ENCODE data around the gene GRIA1.

The GRIA1 gene
- 0 reads per million in 3 donors for total RNA-seq

DNA sequence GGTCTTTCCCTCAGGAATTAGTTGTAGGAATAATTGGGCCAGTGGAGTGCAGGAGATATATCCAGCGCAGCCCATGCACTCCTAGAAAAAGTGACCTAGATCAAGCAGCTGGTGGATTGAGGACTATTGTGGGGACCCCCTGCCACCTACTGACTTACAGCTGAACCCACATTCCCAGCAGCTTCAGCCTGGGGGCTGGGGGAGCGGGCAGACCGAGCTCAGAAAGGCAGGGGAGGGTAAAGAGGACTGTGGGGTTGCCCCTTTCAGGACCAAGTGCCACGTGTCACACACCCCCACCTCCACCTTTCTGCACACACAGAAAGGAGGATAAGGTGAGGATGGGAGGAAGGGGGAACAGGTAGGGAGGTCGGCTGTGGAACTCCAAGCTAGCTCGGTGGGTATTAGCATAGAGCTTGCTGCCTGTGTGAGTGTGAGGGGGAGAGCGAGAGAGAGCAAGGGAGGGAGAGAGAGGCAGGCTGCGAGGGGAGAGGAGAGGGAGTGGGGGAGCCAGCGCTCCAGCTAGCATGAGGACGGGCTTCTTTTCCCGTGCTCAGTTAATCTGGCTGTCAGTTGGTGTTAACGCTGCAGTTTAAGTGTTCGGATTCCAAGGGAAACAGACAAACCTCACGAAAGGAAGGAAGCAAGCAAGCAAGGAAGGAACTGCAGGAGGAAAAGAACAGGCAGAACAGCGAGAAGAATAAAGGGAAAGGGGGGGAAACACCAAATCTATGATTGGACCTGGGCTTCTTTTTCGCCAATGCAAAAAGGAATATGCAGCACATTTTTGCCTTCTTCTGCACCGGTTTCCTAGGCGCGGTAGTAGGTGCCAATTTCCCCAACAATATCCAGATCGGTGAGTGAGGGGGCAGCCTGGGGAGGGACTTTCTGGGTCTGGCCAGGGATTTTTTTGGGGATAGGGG, at the start of gene GRIA1:
GRIA1 (plus strand) TSS at position 553 of the 920 bp plus-strand sequence.
- DNase-seq = no peak
- H3K4me1 ChIP-seq (ENCODE audit: control insufficient read depth, insufficient read depth, low read length, poor library complexity, severe bottlenecking) = no peaks in the 10 kb centered on the region
- H3K4me3 ChIP-seq (ENCODE audit: insufficient read depth, low read depth, low read length, poor library complexity, severe bottlenecking) = no peak within 1 kb of the TSS
- no peaks in the 10 kb centered on the region for H3K9me3 ChIP-seq (ENCODE audit: control insufficient read depth, low read length)
- no peak within 1 kb of the TSS for H3K27ac ChIP-seq (ENCODE audit: insufficient read depth, low read length, poor library complexity, severe bottlenecking)
- H3K36me3 ChIP-seq (ENCODE audit: control insufficient read depth, insufficient read depth, low read length) = no peaks in the 10 kb centered on the region
- H3K27me3 ChIP-seq (replicated peaks; ENCODE audit: control insufficient read depth, insufficient read depth, low read length, poor library complexity, severe bottlenecking) = peaks cover 2% of the 10 kb centered on the region

DNA sequence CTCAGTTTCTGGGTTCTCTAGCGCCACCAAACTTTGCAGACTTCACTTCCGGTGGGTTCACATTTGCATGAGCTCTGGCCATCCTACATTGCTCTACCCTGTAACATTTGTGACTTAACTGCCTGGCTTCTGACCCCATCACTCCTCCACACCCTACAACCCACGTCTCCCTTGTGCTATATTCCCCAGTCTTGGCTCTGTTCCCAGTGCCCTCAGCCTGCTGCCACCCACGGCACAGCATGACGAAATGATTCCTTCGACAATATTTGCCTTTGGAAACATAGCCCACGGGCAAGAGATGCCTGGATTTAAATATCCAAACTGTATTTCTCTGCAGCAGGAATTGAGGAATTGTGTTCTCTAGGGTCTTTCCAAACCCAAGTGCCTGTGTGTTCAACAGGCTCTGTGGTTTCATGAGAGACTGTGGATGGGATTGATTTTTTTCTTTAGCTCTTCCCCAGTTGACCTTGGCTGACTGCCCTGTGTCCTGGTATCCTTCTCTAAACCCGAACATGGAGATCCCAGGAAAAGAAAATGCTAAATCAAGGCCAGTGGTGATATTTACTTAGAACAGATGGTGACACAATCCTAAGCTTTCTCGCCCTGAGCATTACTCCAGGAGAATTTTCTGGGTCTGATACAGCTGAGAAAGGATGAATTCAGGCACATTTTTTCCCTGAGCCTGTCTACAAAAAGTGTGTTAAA, 44.4 kb upstream of the GRIA1 start:
- no peak overlapping the region for H3K27ac ChIP-seq (ENCODE audit: insufficient read depth, low read length, poor library complexity, severe bottlenecking)
- H3K4me3 ChIP-seq (ENCODE audit: insufficient read depth, low read depth, low read length, poor library complexity, severe bottlenecking) = no peak overlapping the region
- H3K27me3 ChIP-seq (replicated peaks; ENCODE audit: control insufficient read depth, insufficient read depth, low read length, poor library complexity, severe bottlenecking) = no peaks in the 10 kb centered on the region
- DNase-seq = no peak
- no peaks in the 10 kb centered on the region for H3K36me3 ChIP-seq (ENCODE audit: control insufficient read depth, insufficient read depth, low read length)
- H3K4me1 ChIP-seq (ENCODE audit: control insufficient read depth, insufficient read depth, low read length, poor library complexity, severe bottlenecking) = no peaks in the 10 kb centered on the region
- no peaks in the 10 kb centered on the region for H3K9me3 ChIP-seq (ENCODE audit: control insufficient read depth, low read length)

DNA sequence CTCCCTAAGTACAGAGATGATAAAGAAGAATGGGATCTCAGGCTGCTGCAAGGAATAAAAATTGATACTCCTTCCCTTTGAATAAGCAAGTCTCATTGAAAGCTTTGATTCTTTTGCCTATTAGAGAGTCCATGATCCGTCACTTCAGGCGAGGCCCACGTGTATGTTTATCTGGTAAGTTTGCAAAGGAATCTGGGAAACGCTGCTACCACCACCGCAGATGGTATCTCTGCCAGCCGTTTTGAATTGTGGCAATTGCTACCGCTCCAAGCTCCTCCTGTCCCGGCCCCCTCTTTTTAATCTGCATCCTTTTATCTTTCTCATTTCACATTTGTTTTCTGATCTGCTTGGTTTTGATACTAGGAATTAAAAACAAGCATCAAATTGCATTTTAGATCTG, 42.9 kb upstream of the GRIA1 start:
- H3K36me3 ChIP-seq (ENCODE audit: control insufficient read depth, insufficient read depth, low read length) = no peaks in the 10 kb centered on the region
- no peak overlapping the region for H3K4me3 ChIP-seq (ENCODE audit: insufficient read depth, low read depth, low read length, poor library complexity, severe bottlenecking)
- no peak overlapping the region for H3K27ac ChIP-seq (ENCODE audit: insufficient read depth, low read length, poor library complexity, severe bottlenecking)
- H3K4me1 ChIP-seq (ENCODE audit: control insufficient read depth, insufficient read depth, low read length, poor library complexity, severe bottlenecking) = no peaks in the 10 kb centered on the region
- H3K9me3 ChIP-seq (ENCODE audit: control insufficient read depth, low read length) = no peaks in the 10 kb centered on the region
- no peak for DNase-seq
- no peaks in the 10 kb centered on the region for H3K27me3 ChIP-seq (replicated peaks; ENCODE audit: control insufficient read depth, insufficient read depth, low read length, poor library complexity, severe bottlenecking)

DNA sequence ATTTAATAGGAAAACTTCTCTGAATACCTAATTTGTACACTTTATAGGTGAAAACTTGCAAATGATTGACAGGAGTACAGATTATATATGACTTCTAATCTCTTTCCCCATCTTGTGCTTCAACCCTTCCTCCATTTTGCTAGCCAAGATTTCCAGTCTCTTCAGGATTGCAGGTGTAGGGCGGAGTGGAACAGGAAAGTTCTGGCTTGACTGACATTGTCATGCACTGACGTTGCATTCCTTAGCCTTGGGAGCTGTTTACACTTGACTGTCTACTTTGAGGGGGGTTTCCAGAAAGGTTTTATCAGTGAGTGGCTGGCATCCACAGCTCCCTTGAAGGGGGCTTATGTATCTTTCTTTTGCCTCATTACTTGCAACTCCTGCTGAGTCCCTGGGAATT, 34.1 kb upstream of the GRIA1 start:
- H3K4me3 ChIP-seq (ENCODE audit: insufficient read depth, low read depth, low read length, poor library complexity, severe bottlenecking) = no peak overlapping the region
- H3K27ac ChIP-seq (ENCODE audit: insufficient read depth, low read length, poor library complexity, severe bottlenecking) = no peak overlapping the region
- H3K36me3 ChIP-seq (ENCODE audit: control insufficient read depth, insufficient read depth, low read length) = no peaks in the 10 kb centered on the region
- H3K4me1 ChIP-seq (ENCODE audit: control insufficient read depth, insufficient read depth, low read length, poor library complexity, severe bottlenecking) = no peaks in the 10 kb centered on the region
- no peaks in the 10 kb centered on the region for H3K27me3 ChIP-seq (replicated peaks; ENCODE audit: control insufficient read depth, insufficient read depth, low read length, poor library complexity, severe bottlenecking)
- no peaks in the 10 kb centered on the region for H3K9me3 ChIP-seq (ENCODE audit: control insufficient read depth, low read length)
- DNase-seq = no peak

DNA sequence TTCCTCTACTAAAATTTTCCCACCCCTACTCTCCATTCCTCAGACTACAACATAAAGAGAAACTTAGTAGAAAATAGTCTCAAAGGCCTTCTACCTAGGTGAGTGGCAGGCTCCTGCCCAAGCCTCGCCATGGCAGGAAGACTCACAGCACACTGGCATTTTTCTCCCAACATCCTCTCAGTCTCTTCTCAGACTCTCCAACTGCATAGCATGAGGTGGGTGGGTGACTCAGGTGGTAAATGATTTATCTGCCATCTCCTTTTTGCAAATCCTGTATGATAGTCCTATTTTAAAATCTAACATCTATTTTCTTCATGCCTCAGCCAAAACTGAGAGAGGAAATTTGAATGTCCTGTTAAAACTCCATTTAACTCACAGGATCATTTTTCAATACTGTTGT, 33.5 kb upstream of the GRIA1 start:
- Histone ChIP-seq H3K27ac (ENCODE audit: insufficient read depth, low read length, poor library complexity, severe bottlenecking) (no peak overlapping the region), H3K9me3 (ENCODE audit: control insufficient read depth, low read length) (no peaks in the 10 kb centered on the region), H3K36me3 (ENCODE audit: control insufficient read depth, insufficient read depth, low read length) (no peaks in the 10 kb centered on the region), H3K4me3 (ENCODE audit: insufficient read depth, low read depth, low read length, poor library complexity, severe bottlenecking) (no peak overlapping the region), H3K27me3 (replicated peaks; ENCODE audit: control insufficient read depth, insufficient read depth, low read length, poor library complexity, severe bottlenecking) (no peaks in the 10 kb centered on the region), H3K4me1 (ENCODE audit: control insufficient read depth, insufficient read depth, low read length, poor library complexity, severe bottlenecking) (no peaks in the 10 kb centered on the region)
- no peak for DNase-seq

DNA sequence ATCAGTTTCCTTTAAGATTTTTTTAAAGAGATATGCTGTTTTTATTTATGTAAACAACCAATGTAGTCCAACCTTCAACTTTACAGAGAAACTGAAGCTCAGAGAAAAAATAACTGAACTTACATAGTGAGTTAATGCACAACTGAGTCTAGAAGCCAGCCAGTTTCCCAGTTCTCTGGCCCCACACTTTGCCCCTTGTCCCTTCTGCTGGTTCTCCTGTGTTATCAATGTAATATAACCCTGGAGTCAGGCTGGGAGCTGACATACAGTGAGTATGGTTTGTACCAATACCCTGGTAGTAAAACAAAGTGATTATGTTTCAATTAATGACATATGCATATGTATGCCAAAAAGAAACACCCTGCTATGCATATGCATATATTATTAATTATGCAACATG, 32.2 kb upstream of the GRIA1 start:
- Histone ChIP-seq H3K27me3 (replicated peaks; ENCODE audit: control insufficient read depth, insufficient read depth, low read length, poor library complexity, severe bottlenecking) (no peaks in the 10 kb centered on the region), H3K4me1 (ENCODE audit: control insufficient read depth, insufficient read depth, low read length, poor library complexity, severe bottlenecking) (no peaks in the 10 kb centered on the region), H3K27ac (ENCODE audit: insufficient read depth, low read length, poor library complexity, severe bottlenecking) (no peak overlapping the region), H3K36me3 (ENCODE audit: control insufficient read depth, insufficient read depth, low read length) (no peaks in the 10 kb centered on the region), H3K9me3 (ENCODE audit: control insufficient read depth, low read length) (no peaks in the 10 kb centered on the region), H3K4me3 (ENCODE audit: insufficient read depth, low read depth, low read length, poor library complexity, severe bottlenecking) (no peak overlapping the region)
- DNase-seq = no peak

DNA sequence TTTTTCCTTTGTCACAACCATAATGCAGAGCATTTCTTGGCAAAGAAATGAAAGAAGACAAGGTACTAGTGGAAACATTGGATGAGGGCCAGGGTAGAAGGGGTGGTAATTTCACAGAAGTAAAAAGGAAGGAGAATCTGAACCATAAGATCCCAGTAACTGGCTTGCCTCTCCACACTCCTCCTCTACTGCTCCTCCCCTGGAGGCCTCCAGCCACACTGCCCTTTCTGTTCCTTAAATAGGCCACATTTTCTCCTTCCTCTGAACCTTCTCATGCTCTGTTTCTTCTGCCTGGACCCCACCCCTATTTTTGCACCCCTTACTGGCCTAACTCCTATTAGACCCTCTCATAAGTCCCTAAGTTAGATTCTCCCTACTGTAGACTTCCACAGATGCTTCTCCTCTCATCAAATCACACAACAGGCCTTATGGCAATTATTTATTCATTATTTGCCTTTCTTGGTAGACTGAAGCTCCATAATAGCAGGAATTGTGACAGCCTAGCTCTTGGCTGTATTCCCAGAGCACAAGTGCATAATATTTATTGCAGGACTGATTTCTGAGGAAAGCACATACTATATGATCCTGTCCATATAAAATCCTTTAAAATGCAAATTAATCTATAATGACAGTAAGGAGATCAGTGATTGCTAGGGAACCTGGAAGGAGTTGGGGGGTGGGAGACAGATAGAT, 31.3 kb upstream of the GRIA1 start:
- no peaks in the 10 kb centered on the region for H3K9me3 ChIP-seq (ENCODE audit: control insufficient read depth, low read length)
- no peaks in the 10 kb centered on the region for H3K27me3 ChIP-seq (replicated peaks; ENCODE audit: control insufficient read depth, insufficient read depth, low read length, poor library complexity, severe bottlenecking)
- H3K4me3 ChIP-seq (ENCODE audit: insufficient read depth, low read depth, low read length, poor library complexity, severe bottlenecking) = no peak overlapping the region
- H3K4me1 ChIP-seq (ENCODE audit: control insufficient read depth, insufficient read depth, low read length, poor library complexity, severe bottlenecking) = no peaks in the 10 kb centered on the region
- no peak overlapping the region for H3K27ac ChIP-seq (ENCODE audit: insufficient read depth, low read length, poor library complexity, severe bottlenecking)
- H3K36me3 ChIP-seq (ENCODE audit: control insufficient read depth, insufficient read depth, low read length) = no peaks in the 10 kb centered on the region
- DNase-seq = no peak

DNA sequence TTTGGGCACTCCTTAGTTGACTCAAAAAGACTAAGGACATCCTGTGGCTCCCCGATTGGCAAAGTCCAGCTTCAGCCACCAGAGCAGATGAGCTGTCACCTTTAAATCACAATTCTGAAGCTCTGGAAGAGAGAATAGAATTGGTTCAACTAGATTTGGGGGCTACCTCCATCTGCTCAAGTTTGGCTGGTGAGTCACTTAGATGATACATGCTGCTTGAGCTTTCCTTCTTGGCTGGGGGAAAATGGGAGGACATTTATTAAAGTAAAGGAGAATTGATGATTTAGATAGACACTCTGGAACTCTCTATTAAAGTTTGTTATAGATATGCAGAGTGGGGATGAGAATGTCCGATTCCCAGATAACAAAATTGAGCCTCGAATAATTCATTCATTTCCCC, 30.0 kb upstream of the GRIA1 start:
- H3K4me3 ChIP-seq (ENCODE audit: insufficient read depth, low read depth, low read length, poor library complexity, severe bottlenecking) = no peak overlapping the region
- H3K27ac ChIP-seq (ENCODE audit: insufficient read depth, low read length, poor library complexity, severe bottlenecking) = no peak overlapping the region
- no peaks in the 10 kb centered on the region for H3K27me3 ChIP-seq (replicated peaks; ENCODE audit: control insufficient read depth, insufficient read depth, low read length, poor library complexity, severe bottlenecking)
- H3K36me3 ChIP-seq (ENCODE audit: control insufficient read depth, insufficient read depth, low read length) = no peaks in the 10 kb centered on the region
- no peaks in the 10 kb centered on the region for H3K4me1 ChIP-seq (ENCODE audit: control insufficient read depth, insufficient read depth, low read length, poor library complexity, severe bottlenecking)
- DNase-seq = no peak
- no peaks in the 10 kb centered on the region for H3K9me3 ChIP-seq (ENCODE audit: control insufficient read depth, low read length)

DNA sequence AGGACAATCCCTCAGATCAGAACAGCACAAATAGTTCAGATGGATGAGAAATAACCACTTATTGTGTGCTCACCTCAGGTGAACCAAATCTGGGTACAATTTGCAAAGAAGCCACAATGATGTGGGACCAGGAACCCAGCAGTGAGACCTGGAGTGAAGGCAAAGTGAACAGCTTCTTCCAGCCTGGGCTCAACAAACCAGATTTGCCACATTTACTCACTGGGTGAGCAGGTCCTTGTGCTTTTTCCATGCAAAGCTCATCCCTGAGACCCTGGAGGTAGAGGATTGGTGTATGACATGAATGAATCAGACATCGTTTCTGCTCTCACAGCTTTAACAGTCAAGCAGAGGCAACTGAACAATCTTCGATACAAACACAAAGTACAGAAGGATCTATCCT, 29.1 kb upstream of the GRIA1 start:
- H3K4me1 ChIP-seq (ENCODE audit: control insufficient read depth, insufficient read depth, low read length, poor library complexity, severe bottlenecking) = no peaks in the 10 kb centered on the region
- H3K27me3 ChIP-seq (replicated peaks; ENCODE audit: control insufficient read depth, insufficient read depth, low read length, poor library complexity, severe bottlenecking) = no peaks in the 10 kb centered on the region
- H3K4me3 ChIP-seq (ENCODE audit: insufficient read depth, low read depth, low read length, poor library complexity, severe bottlenecking) = no peak overlapping the region
- no peak overlapping the region for H3K27ac ChIP-seq (ENCODE audit: insufficient read depth, low read length, poor library complexity, severe bottlenecking)
- H3K9me3 ChIP-seq (ENCODE audit: control insufficient read depth, low read length) = no peaks in the 10 kb centered on the region
- H3K36me3 ChIP-seq (ENCODE audit: control insufficient read depth, insufficient read depth, low read length) = no peaks in the 10 kb centered on the region
- no peak for DNase-seq

DNA sequence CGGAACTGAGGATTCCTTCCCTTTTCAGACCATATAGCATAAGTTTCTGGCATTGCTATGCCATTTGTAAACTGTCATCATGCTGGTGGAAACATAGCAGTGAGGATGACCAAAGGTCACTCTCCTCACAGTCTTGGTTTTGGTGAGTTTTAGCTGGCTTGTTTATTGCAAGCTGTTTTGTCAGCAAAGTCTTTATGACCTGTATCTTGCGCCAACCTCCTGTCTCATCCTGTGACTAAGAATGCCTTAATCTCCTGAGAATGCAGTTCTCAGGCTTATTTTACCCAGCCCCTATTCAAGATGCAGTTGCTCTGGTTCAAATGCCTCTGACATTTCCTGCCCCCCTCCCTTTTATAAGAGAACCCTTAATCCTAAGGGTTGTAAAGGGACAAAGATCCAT, 26.7 kb upstream of the GRIA1 start:
- H3K4me1 ChIP-seq (ENCODE audit: control insufficient read depth, insufficient read depth, low read length, poor library complexity, severe bottlenecking) = no peaks in the 10 kb centered on the region
- H3K27me3 ChIP-seq (replicated peaks; ENCODE audit: control insufficient read depth, insufficient read depth, low read length, poor library complexity, severe bottlenecking) = no peaks in the 10 kb centered on the region
- H3K9me3 ChIP-seq (ENCODE audit: control insufficient read depth, low read length) = no peaks in the 10 kb centered on the region
- no peak overlapping the region for H3K4me3 ChIP-seq (ENCODE audit: insufficient read depth, low read depth, low read length, poor library complexity, severe bottlenecking)
- H3K36me3 ChIP-seq (ENCODE audit: control insufficient read depth, insufficient read depth, low read length) = no peaks in the 10 kb centered on the region
- DNase-seq = no peak
- H3K27ac ChIP-seq (ENCODE audit: insufficient read depth, low read length, poor library complexity, severe bottlenecking) = no peak overlapping the region
